K562 (cell line): ENCODE results near the gene SMC5. TPM values are rescaled to one million over a fixed set of nuclear protein-coding genes. Genes with fewer than 3 reads are reported as not detected.

Source experiments
- ATAC-seq: fragments of 200-7000 bp; cut with Tn5 transposase; 3 replicates; pipeline ENCODE4 v1.9.1; 2020; ENCODE audit warnings: moderate library complexity
- BruUV-seq: library from RNA; stranded (reverse); fragments of 400-500 nt; replicated peaks from 2 replicates; lab custom pipeline; 2021; lab: Mats Ljungman, UMichigan
- CTCF ChIA-PET: fragments of 300-600 bp; formaldehyde crosslinking; extraction: SDS; loops from one replicate; lab custom pipeline; 2021; ENCODE audit warnings: low intra/inter-chr PET ratio; lab: Yijun Ruan, JAX
- POLR2A ChIA-PET: fragments of 300-600, 350-650 bp; sonication (Branson Sonifier 250); formaldehyde crosslinking; extraction: SDS; loops from one replicate; lab custom pipeline; 2021; ENCODE audit warnings: antibody characterized with exemption, inconsistent platforms; lab: Yijun Ruan, JAX
- DNase-seq, 4 experiments: peaks; one replicate each; pipeline versions ENCODE4 v3.0.0 to v3.0.0-alpha.2; 2011 to 2018; ENCODE audit warnings: low spot score in 3 of 4, mixed read lengths in 3 of 4; ENCODE audit errors: extremely low read depth in 1 of 4
- FAIRE-seq: peaks from 2 replicates; lab custom pipeline; 2011; peaks lifted over from hg19 to GRCh38; lab: Jason Lieb, UNC
- H2AFZ ChIP-seq: 2 replicates; pipeline ENCODE4 v1.6.0; 2011; ENCODE audit warnings: low read depth, low read length, control low read depth, inconsistent platforms
- H3K27ac ChIP-seq: fragments of 200-600 bp; 3 replicates; pipeline ENCODE4 v1.8.0; 2011; ENCODE audit warnings: low read depth, mild to moderate bottlenecking, control low read depth, inconsistent platforms, low read length, moderate library complexity, mixed read lengths; ENCODE audit errors: extremely low read depth
- H3K27me3 ChIP-seq, 2 experiments: fragments of 300-600 bp in 1 of 2; 2 replicates in 1 of 2; 3 replicates in 1 of 2; pipeline versions ENCODE4 v1.6.0 to v1.8.0; 2011; ENCODE audit warnings: inconsistent platforms in 2 of 2, low read length in 2 of 2, mild to moderate bottlenecking in 1 of 2, mixed read lengths in 1 of 2, moderate library complexity in 1 of 2; ENCODE audit not compliant: control insufficient read depth in 2 of 2, insufficient read depth in 2 of 2
- H3K36me3 ChIP-seq: fragments of 300-600 bp; 3 replicates; pipeline ENCODE4 v1.8.0; 2011; ENCODE audit warnings: mild to moderate bottlenecking, low read length, inconsistent platforms; ENCODE audit not compliant: control insufficient read depth, insufficient read depth
- H3K4me1 ChIP-seq, 2 experiments: fragments of 200-600 bp in 1 of 2; replicated peaks in 1 of 2; 2 replicates in 1 of 2; 3 replicates in 1 of 2; pipeline versions ENCODE4 v1.5.1 to v1.8.0; 2011; ENCODE audit warnings: inconsistent platforms in 2 of 2, low read length in 2 of 2, mild to moderate bottlenecking in 1 of 2, mixed read lengths in 1 of 2, moderate library complexity in 1 of 2; ENCODE audit not compliant: control insufficient read depth in 2 of 2, insufficient read depth in 2 of 2
- H3K4me2 ChIP-seq: 2 replicates; pipeline ENCODE4 v1.6.1; 2011; ENCODE audit warnings: low read length, control low read depth, inconsistent platforms, mixed read lengths; ENCODE audit not compliant: insufficient read depth
- H3K4me3 ChIP-seq: fragments of 200-600 bp; sonication (generic), shearing (Covaris generic); 2 replicates; pipeline ENCODE4 v1.5.1; 2016; ENCODE audit warnings: control low read depth, inconsistent platforms
- H3K79me2 ChIP-seq: fragments of 200-600 bp; 3 replicates; pipeline ENCODE4 v1.8.0; 2011; ENCODE audit warnings: low read length, inconsistent platforms; ENCODE audit not compliant: control insufficient read depth, insufficient read depth
- H3K9ac ChIP-seq, 2 experiments: 2 replicates each; pipeline versions ENCODE4 v1.6.0 to v1.6.1; 2011; ENCODE audit warnings: low read depth in 2 of 2, low read length in 2 of 2, control low read depth in 1 of 2, inconsistent platforms in 1 of 2, mild to moderate bottlenecking in 1 of 2, mixed read lengths in 1 of 2; ENCODE audit not compliant: insufficient read depth in 1 of 2
- H3K9me1 ChIP-seq: one replicate; pipeline ENCODE4 v1.6.0; 2011; ENCODE audit warnings: inconsistent platforms, mild to moderate bottlenecking, low read length, moderate library complexity; ENCODE audit not compliant: control insufficient read depth, insufficient read depth
- H3K9me3 ChIP-seq: replicated peaks from 2 replicates; pipeline ENCODE4 v1.5.1; 2011; ENCODE audit warnings: low read depth, low read length, inconsistent platforms; ENCODE audit not compliant: control insufficient read depth, insufficient read depth
- H4K20me1 ChIP-seq: replicated peaks from 2 replicates; pipeline ENCODE4 v1.6.1; 2011; ENCODE audit warnings: low read length, inconsistent platforms, mixed read lengths; ENCODE audit not compliant: control insufficient read depth, insufficient read depth
- ADNP ChIP-seq: fragments of 200-800 bp; sonication (Bioruptor generic); IDR thresholded peaks from 2 replicates; pipeline ENCODE4 v1.6.1; 2016; ENCODE audit warnings: missing genetic modification characterization, missing compliant biosample characterization
- BCOR ChIP-seq: fragments of 450-650 bp; IDR thresholded peaks from 2 replicates; pipeline ENCODE4 v1.6.1; 2016
- CAMTA2 ChIP-seq: fragments of 250-450 bp; sonication (Bioruptor Pico); conservative IDR thresholded peaks from 2 replicates; pipeline ENCODE4 v1.5.1; 2022
- CEBPG ChIP-seq, 3 experiments: fragments of 200-800 bp in 1 of 3; sonication (Bioruptor generic) in 1 of 3; sonication (generic) in 1 of 3; formaldehyde crosslinking in 1 of 3; IDR thresholded peaks in 2 of 3; conservative IDR thresholded peaks in 1 of 3; 2 replicates each; pipeline versions ENCODE4 v1.6.1 to v1.8.0; 2016 to 2022; ENCODE audit warnings: missing compliant biosample characterization in 2 of 3, missing genetic modification characterization in 2 of 3, mild to moderate bottlenecking in 1 of 3, missing genetic modification reagents in 1 of 3
- GTF3C2 ChIP-seq: IDR thresholded peaks from 3 replicates; pipeline ENCODE4 v1.6.1; 2011; ENCODE audit warnings: borderline replicate concordance, mild to moderate bottlenecking, moderate library complexity; ENCODE audit not compliant: insufficient read length; ENCODE audit errors: extremely low read depth
- HDAC2 ChIP-seq: fragments of 450-650 bp; IDR thresholded peaks from 2 replicates; pipeline ENCODE4 v1.6.1; 2016; ENCODE audit warnings: mild to moderate bottlenecking
- HIVEP1 ChIP-seq: fragments of 250-450 bp; sonication (Bioruptor Pico); IDR thresholded peaks from 2 replicates; pipeline ENCODE4 v1.4.0; 2020; ENCODE audit warnings: mild to moderate bottlenecking
- HNRNPK ChIP-seq: fragments of 200-400 bp; formaldehyde crosslinking; IDR thresholded peaks from one replicate; pipeline ENCODE4 v1.6.1; 2018; ENCODE audit warnings: mild to moderate bottlenecking, low read depth, low read length; ENCODE audit not compliant: poor library complexity, severe bottlenecking
- KDM1A ChIP-seq, 2 experiments: fragments of 450-650 bp; IDR thresholded peaks; 2 replicates each; pipeline ENCODE4 v1.6.1; 2016; ENCODE audit warnings: mild to moderate bottlenecking in 2 of 2
- KLF16 ChIP-seq: IDR thresholded peaks from 2 replicates; pipeline ENCODE4 v1.6.1; 2016; ENCODE audit warnings: antibody characterized with exemption
- LCOR ChIP-seq: sonication (generic); formaldehyde crosslinking; IDR thresholded peaks from 2 replicates; pipeline ENCODE4 v1.8.0; 2022; ENCODE audit warnings: mild to moderate bottlenecking, missing genetic modification reagents
- NFE2 ChIP-seq: IDR thresholded peaks from 2 replicates; pipeline ENCODE4 v1.6.1; 2014; ENCODE audit warnings: antibody characterized with exemption, low read depth
- POLR2A ChIP-seq: fragments of 450-650 bp; conservative IDR thresholded peaks from 2 replicates; pipeline ENCODE4 v1.6.1; 2016
- RB1 ChIP-seq: fragments of 450-650 bp; IDR thresholded peaks from 2 replicates; pipeline ENCODE4 v1.6.1; 2017; ENCODE audit warnings: low read depth, mild to moderate bottlenecking
- RNF219 ChIP-seq: fragments of 250-450 bp; sonication (Bioruptor Pico); IDR thresholded peaks from 2 replicates; pipeline ENCODE4 v1.5.0; 2022; ENCODE audit warnings: mild to moderate bottlenecking
- ZC3H11A ChIP-seq: IDR thresholded peaks from 2 replicates; pipeline ENCODE4 v1.6.1; 2012; ENCODE audit warnings: low read depth, low read length, improper control_type of control experiment
- ZNF121 ChIP-seq: sonication (generic); formaldehyde crosslinking; conservative IDR thresholded peaks from 2 replicates; pipeline ENCODE4 v1.8.0; 2022; ENCODE audit warnings: missing genetic modification reagents
- WGBS: fragments of 100-300 bp; shearing (Covaris generic); methylation state at CpG from one replicate; pipeline ENCODE4 v1.1.6; 2016; ENCODE audit warnings: low coverage, mixed read lengths; ENCODE audit not compliant: insufficient coverage; ENCODE audit errors: missing lambda C conversion rate; 5-methylcytosine and 5-hydroxymethylcytosine counted together
- in situ Hi-C: fragments of 300-500 bp; cut with MboI; formaldehyde crosslinking; loops from 4 replicates; pipeline ENCODE4 v1.15.0; 2018; ENCODE audit warnings: inconsistent platforms, mixed read lengths
- intact Hi-C: fragments of 100-400 bp; cut with micrococcal nuclease; formaldehyde crosslinking; loops from 2 replicates; pipeline ENCODE4 v1.14.2; 2022
- polyA plus RNA-seq, 8 experiments: library from polyadenylated mRNA; depleted of rRNA in 4 of 8; stranded (reverse) in 5 of 8; unstranded in 3 of 8; fragments of >200 nt; fragmentation: Nextera tagmentation in 2 of 8; fragmentation: Illumina TruSeq in 1 of 8; extraction: Ambion mirVana in 2 of 8; extraction: Trizol in 1 of 8; gene quantifications; 2 replicates each; pipeline versions ENCODE4 v1.2.1 to v1.2.3, GENCODE V29; 2011 to 2014; ENCODE audit warnings: inconsistent platforms in 1 of 8, missing spikeins in 1 of 8
- total RNA-seq, 7 experiments: library from RNA; depleted of rRNA in 6 of 7; stranded (reverse); fragments of >200 nt in 6 of 7; fragmentation: Illumina TruSeq in 2 of 7; extraction: Trizol in 2 of 7; gene quantifications; 2 replicates each; pipeline versions ENCODE4 v1.2.1 to v1.2.3, GENCODE V29; 2011 to 2021; ENCODE audit warnings: low replicate concordance in 1 of 7
- TF ChIP-seq, protein P1 (sequence below): fragments of 450-650 bp; formaldehyde crosslinking; IDR thresholded peaks from 2 replicates; pipeline ENCODE4 v1.4.0; 2022; ENCODE audit warnings: mild to moderate bottlenecking, moderate library complexity

Gene SMC5
- total and polyA plus RNA-seq, 9 of the 15 experiments (the other 6 are each of a cell fraction or from before 2014, with no cell fraction given) = 3.5 to 43.2 (median 21.4) TPM

DNA sequence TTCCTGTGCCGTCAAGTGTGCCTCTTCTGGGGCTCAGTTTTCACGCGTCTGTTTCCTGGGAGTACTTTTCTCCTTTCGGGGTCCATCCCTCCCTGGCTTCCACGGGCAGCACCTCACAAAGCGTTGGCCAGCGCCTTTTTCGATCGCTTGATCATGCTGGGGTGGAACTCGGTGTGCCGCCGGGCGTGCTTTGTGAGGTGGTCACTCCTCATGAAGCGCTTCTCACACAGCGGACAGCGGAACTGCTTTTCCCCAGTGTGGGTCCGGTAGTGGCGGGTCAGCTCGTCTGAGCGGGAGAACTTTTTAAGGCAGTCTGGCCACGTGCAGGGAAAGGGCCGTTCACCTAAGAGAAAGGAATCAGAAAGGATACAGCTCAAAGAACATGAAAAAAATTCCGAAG is 128.9 kb downstream of the SMC5 start (continued):
- no peak for TF ChIP-seq CEBPG (CRISPR knock-in tag; IDR thresholded peaks at IDR 0.05)
- no peak for TF ChIP-seq CEBPG (tag; conservative IDR thresholded peaks at IDR 0.05 in 1 of 2, IDR thresholded peaks at IDR 0.05 in 1 of 2)
- TF ChIP-seq LCOR = no peak
- TF ChIP-seq GTF3C2 = no peak
- TF ChIP-seq RB1 = no peak
- no peak for TF ChIP-seq HIVEP1

- no TSS peak for BruUV-seq
- ATAC-seq = no peak
- peaks cover 20% of the 10 kb centered on the region; the same call in 1 of the 3 replicates for H3K36me3 ChIP-seq
- intact Hi-C loops (no loop called here), in situ Hi-C loops (no loop called here)
- H3K9me1 ChIP-seq = no peaks in the 10 kb centered on the region
- no peak for DNase-seq
- peaks cover 26% of the 10 kb centered on the region for H4K20me1 ChIP-seq
- peaks cover 53% of the 10 kb centered on the region for H3K79me2 ChIP-seq
- FAIRE-seq = no peak
- CTCF ChIA-PET = no interaction called here
- POLR2A ChIA-PET = interaction anchor here (0.9 to 1.3 kb wide), 2 partner anchors 14 to 16 kb away, joined by 3 to 4 read pairs; no protein-coding TSS in a partner anchor
- 83% methylated on average over 2 of the region's 3 CpGs for WGBS
- no peak overlapping the region for H3K27ac ChIP-seq
- no peaks in the 10 kb centered on the region; a peak in 1 of 5 replicates for H3K4me1 ChIP-seq
- H3K4me3 ChIP-seq = no peak overlapping the region
- no peaks in the 10 kb centered on the region for H3K9me3 ChIP-seq
- no peaks in the 10 kb centered on the region for H3K27me3 ChIP-seq
- no peak overlapping the region for H3K9ac ChIP-seq
- no peak overlapping the region for H2AFZ ChIP-seq
- H3K4me2 ChIP-seq = no peak overlapping the region
- TF ChIP-seq ADNP = peak; percentile 25; the same call in 1 of the 2 replicates
- TF ChIP-seq CAMTA2 (CRISPR knock-in tag) = no peak
- peak; percentile 77 for TF ChIP-seq BCOR
- no peak for TF ChIP-seq ZC3H11A
- TF ChIP-seq KLF16 = no peak
- no peak for TF ChIP-seq ZNF121
- no peak for TF ChIP-seq RNF219 (CRISPR knock-in tag)
- TF ChIP-seq KDM1A (IDR thresholded peaks at IDR 0.05) = 0 out of 4 replicates have a peak, but pooled peaks have one; percentile 24 to 26
- TF ChIP-seq HDAC2 = 0 out of 2 replicates have a peak, but pooled peaks have one; percentile 21
- TF ChIP-seq, protein P1, sequence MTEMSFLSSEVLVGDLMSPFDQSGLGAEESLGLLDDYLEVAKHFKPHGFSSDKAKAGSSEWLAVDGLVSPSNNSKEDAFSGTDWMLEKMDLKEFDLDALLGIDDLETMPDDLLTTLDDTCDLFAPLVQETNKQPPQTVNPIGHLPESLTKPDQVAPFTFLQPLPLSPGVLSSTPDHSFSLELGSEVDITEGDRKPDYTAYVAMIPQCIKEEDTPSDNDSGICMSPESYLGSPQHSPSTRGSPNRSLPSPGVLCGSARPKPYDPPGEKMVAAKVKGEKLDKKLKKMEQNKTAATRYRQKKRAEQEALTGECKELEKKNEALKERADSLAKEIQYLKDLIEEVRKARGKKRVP (CRISPR knock-in tag) = no peak
- no peak for TF ChIP-seq HNRNPK
- TF ChIP-seq POLR2A = no peak
- no peak for TF ChIP-seq NFE2
Measured at GRCh38 chr9:70389188-70389587, 130.4 kb downstream of the SMC5 start.
